Pancreas (tissue), 10 donors: ENCODE measurements around the gene MAPK8IP2. TPM values are rescaled to one million over a fixed set of nuclear protein-coding genes. Genes with fewer than 3 reads are reported as not detected.

Experiments used
- ATAC-seq, 4 donors: fragments of 200-7000 bp; cut with Tn5 transposase; one replicate each; pipeline versions ENCODE4 v1.8.0 to v1.9.1; 2020; ENCODE audit warnings: mild to moderate bottlenecking in 4 of 4, moderate library complexity in 4 of 4
- DNase-seq, 6 donors: peaks; one replicate each; pipeline ENCODE4 v3.0.0-alpha.2; 2020
- FAIRE-seq: peaks from 2 replicates; lab custom pipeline; 2012; peaks lifted over from hg19 to GRCh38; lab: Jason Lieb, UNC
- H3K27ac ChIP-seq, 4 donors: fragments of 200-600 bp; sonication (generic); 1 replicate in 3 of 4; 2 replicates in 1 of 4; pipeline versions ENCODE4 v1.5.0 to v1.8.0; 2020
- H3K27me3 ChIP-seq, 4 donors: fragments of 200-600 bp; one replicate each; pipeline ENCODE4 v1.8.0; 2021
- H3K36me3 ChIP-seq, 3 donors: fragments of 200-600 bp; sonication (generic) in 1 of 3; one replicate each; pipeline versions ENCODE4 v1.5.0 to v1.8.0; 2020 to 2021
- H3K4me1 ChIP-seq, 3 donors: fragments of 200-600 bp; one replicate each; pipeline ENCODE4 v1.8.0; 2021
- H3K4me3 ChIP-seq, 4 donors: fragments of 200-600 bp; sonication (generic) in 2 of 4; one replicate each; pipeline versions ENCODE4 v1.5.0 to v1.8.0; 2020 to 2021
- H3K9me3 ChIP-seq, 4 donors: fragments of 200-600 bp; one replicate each; pipeline ENCODE4 v1.8.0; 2021
- CTCF ChIP-seq, 4 donors: fragments of 200-600 bp; sonication (generic) in 3 of 4; IDR thresholded peaks; one replicate each; pipeline versions ENCODE4 v1.5.0 to v1.8.0; 2021; ENCODE audit warnings: antibody characterized with exemption in 4 of 4
- WGBS, 2 donors: extraction: QIAGEN DNeasy Blood & Tissue Kit; methylation state at CpG; one replicate each; pipeline ENCODE4 v1.1.7; 2013; 5-methylcytosine and 5-hydroxymethylcytosine counted together
- intact Hi-C, 3 donors: fragments of 100-400 bp; cut with DNase I; formaldehyde crosslinking; loops; one replicate each; pipeline versions ENCODE4 v1.11.1 to v1.14.2; 2022
- polyA plus RNA-seq, 2 donors: library from polyadenylated mRNA; stranded (reverse); fragments of 200-250 nt; gene quantifications; one replicate each; pipeline ENCODE4 v1.2.3, GENCODE V29; 2013
- total RNA-seq, 6 donors: library from RNA; stranded (reverse); fragmentation: NEBNext Ultra II Directional in 4 of 6; extraction: Animal tissue kit (Norgen Biotek cat#: 25700) in 4 of 6; gene quantifications; one replicate each; pipeline versions ENCODE4 v1.2.1 to v1.2.4, GENCODE V29; 2021 to 2023
- donor health status: healthy with polysubstance abuse.
- donor health status: DM: no; HTN: no; CAD: no; lungs with moderate emphysema.
- donor health status: DM: no; HTN: no; CAD: no.
- donor health status: control.
- donor health status: control.
- donor health status: Bipolar disorder and iron deficiency.
- donor health status: DM: yes; HTN: yes; CAD: no.
- donor health status: DM: no; HTN: no; CAD: no.
- donor health status: DM: no; HTN: no; CAD: no.
- donor health status: DM: yes; HTN: yes; CAD: no.

The MAPK8IP2 gene
- total and polyA plus RNA-seq, 8 donors, result 1.4 to 10.0 (median 2.6) TPM

- H3K36me3 ChIP-seq, result peaks cover 0 to under 1% (median 0%) of the 10 kb centered on the region in 3 donors
- DNase-seq (no peak), ATAC-seq (no peak), FAIRE-seq (no peak)
- TF ChIP-seq CTCF (IDR thresholded peaks at IDR 0.05), result no peak
- no peaks in the 10 kb centered on the region for H3K27me3 ChIP-seq
- H3K4me3 ChIP-seq, result no peak overlapping the region
- peaks cover 0 to 4% (median 0%) of the 10 kb centered on the region in 3 donors for H3K4me1 ChIP-seq
- H3K27ac ChIP-seq, result no peak overlapping the region
- 89 to 90% methylated on average over 17 to 18 of the region's 18 CpGs for WGBS, 2 donors
- H3K9me3 ChIP-seq, result no peaks in the 10 kb centered on the region
- intact Hi-C loops, result no loop called here
These were observed 23.5 kb upstream of the MAPK8IP2 start for GRCh38 chr22:50576806-50577696.

DNA sequence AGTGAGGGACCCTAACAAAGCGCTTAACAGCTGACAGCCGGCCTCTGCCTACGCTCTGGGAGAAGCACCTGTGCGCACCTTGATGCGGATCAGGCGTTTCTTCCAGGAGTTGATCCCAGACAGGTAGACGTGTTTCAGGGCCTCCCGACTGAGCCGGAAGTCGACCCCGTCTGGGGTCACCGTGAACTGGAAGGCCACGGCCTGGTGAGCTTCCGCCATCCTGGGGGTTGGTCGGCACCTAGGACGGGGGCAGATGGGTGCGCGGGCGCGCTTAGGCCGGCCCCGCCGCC, 23.0 kb upstream of the MAPK8IP2 start:
- FAIRE-seq, result no peak
- no peak overlapping the region for H3K27ac ChIP-seq
- peaks cover 0 to 4% (median 0%) of the 10 kb centered on the region in 3 donors for H3K4me1 ChIP-seq
- no peaks in the 10 kb centered on the region for H3K36me3 ChIP-seq
- 75 to 77% methylated on average over 23 of the region's 23 CpGs for WGBS, 2 donors
- DNase-seq, result peak in 1 of 6 donors; percentile 48
- no peaks in the 10 kb centered on the region for H3K9me3 ChIP-seq
- no peak overlapping the region for H3K4me3 ChIP-seq
- H3K27me3 ChIP-seq, result no peaks in the 10 kb centered on the region
- no peak for ATAC-seq
- intact Hi-C loops, result no loop called here
- TF ChIP-seq CTCF (IDR thresholded peaks at IDR 0.05), result no peak

GRCh38 chr22:50577987-50578775, 22.4 kb upstream of the MAPK8IP2 start, which contains the start of gene CPT1B:
CPT1B (minus strand) TSS chr22:50578427; CDS start chr22:50577915, 512 bp downstream.
- Histone ChIP-seq H3K27me3 (no peaks in the 10 kb centered on the region), H3K4me1 (peaks cover 0 to 4% (median 0%) of the 10 kb centered on the region in 3 donors), H3K9me3 (no peaks in the 10 kb centered on the region), H3K36me3 (no peaks in the 10 kb centered on the region), H3K4me3 (no peak within 1 kb of the TSS), H3K27ac (no peak within 1 kb of the TSS)
- DNase-seq (peak in 1 of 6 donors; percentile 72), FAIRE-seq (no peak), ATAC-seq (no peak)
- 44 to 46% methylated on average over 54 to 63 of the region's 63 CpGs for WGBS, 2 donors
- TF ChIP-seq CTCF (IDR thresholded peaks at IDR 0.05), result no peak
- intact Hi-C loops, result no loop called here

GRCh38 chr22:50578776-50579310, 21.8 kb upstream of the MAPK8IP2 start:
- Histone ChIP-seq H3K27ac (no peak overlapping the region), H3K4me1 (peaks cover 0 to 10% (median 0%) of the 10 kb centered on the region in 3 donors), H3K27me3 (no peaks in the 10 kb centered on the region), H3K4me3 (no peak overlapping the region), H3K36me3 (no peaks in the 10 kb centered on the region), H3K9me3 (no peaks in the 10 kb centered on the region)
- DNase-seq (no peak), ATAC-seq (no peak), FAIRE-seq (no peak)
- intact Hi-C loops, result no loop called here
- 74 to 77% methylated on average over 8 of the region's 8 CpGs for WGBS, 2 donors
- no peak for TF ChIP-seq CTCF (IDR thresholded peaks at IDR 0.05)
